ENCODE measurements around the gene NTM.

- TF ChIP-seq CTCF (conservative IDR thresholded peaks at IDR 0.05; ENCODE audit: low read length): no peak
- no peak for TF ChIP-seq EZH2phosphoT487 (IDR thresholded peaks at IDR 0.05; ENCODE audit: borderline replicate concordance)
Observed at GRCh38 chr11:132256528-132257279, 886.3 kb downstream of the NTM start.

Measured in Loucy (cell line).